ENCODE results near the gene GFOD1.

GFOD1 gene, protein sequence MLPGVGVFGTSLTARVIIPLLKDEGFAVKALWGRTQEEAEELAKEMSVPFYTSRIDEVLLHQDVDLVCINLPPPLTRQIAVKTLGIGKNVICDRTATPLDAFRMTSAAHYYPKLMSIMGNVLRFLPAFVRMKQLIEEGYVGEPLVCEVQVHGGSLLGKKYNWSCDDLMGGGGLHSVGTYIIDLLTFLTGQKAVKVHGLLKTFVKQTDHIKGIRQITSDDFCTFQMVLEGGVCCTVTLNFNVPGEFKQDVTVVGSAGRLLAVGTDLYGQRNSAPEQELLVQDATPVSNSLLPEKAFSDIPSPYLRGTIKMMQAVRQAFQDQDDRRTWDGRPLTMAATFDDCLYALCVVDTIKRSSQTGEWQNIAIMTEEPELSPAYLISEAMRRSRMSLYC

DNA sequence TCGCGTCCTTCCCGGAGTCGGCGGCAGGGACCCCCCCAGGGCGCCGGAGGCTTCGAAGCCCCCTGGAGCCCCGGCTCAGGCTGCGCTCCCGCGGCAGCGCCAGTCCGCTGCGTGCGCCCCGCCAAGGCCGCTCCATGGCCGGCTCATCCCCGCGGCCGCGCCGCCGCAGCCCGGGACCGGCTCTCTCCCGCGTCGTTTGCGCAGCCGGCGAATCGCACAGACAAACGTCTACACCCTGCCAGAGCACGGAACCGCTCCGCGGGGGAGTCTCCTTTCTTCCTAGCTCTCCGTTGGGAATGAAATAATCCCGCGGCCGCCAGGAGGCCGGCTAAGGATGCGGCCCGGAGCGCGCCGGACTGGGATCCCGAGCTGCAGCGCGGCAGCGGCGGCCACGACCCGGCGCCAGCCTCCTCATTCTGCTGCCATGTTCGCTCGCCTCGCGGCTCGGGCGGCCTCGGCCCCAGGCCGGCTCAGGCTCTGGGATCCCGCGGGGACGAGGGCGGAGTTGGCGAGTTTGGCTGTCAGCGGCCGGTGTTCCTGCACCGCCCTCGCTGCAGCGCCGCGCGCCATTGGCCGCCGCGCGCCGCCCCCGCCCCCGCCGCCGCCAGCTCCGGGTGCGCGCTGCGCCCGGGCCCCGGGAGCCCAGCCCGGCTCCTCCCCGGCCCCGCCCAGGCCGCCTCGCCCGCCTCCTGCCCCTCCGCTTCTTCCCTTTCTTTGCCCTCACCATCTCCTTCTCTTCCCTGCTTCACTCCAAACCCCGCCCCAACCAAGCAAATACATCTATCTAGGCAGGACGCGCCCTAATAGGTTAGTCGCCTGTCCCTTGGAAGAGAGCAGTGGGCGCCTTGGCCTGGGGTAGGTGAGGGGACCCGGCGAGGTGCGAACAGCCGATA is at the start of gene GFOD1:
Gene GFOD1 (minus strand): TSS at position 479 of the 893 bp plus-strand sequence. CDS start 710 bp downstream, outside the sequence.
- DNase-seq = peak; percentile 56

DNA sequence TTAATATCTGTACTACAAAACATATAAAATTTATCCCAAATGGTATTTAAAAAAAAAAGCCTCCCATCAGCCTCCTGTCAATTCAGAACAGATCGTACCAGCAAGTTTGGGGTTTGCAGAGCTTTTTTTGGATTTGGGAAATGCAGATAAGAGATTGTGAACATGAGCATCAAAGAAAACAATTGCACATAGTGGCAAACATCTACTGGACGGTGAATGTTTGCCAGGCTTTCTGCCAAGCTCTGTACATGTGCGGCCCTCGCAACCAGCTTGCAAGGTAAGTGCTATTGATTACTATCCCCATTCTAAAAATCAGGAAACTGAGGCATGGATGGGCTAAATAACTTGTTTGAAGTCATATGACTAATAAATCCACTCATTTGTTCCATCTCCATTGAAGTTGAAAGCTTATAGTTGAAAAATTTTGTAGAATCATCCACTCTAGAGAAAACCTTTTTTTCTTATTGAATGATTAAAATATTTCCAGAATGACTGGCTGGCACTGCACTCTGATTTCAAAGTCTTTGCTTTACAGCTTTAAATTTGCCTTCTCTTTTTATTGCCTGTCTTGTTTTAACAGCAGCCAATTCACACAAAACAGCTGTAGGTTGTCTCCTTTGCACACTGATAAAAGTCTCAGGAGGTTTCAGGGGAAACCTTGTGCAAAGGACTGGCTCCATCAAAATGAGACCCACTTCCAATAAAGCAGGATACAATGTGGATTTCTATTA is 49.6 kb upstream of the GFOD1 start:
- DNase-seq = no peak

DNA sequence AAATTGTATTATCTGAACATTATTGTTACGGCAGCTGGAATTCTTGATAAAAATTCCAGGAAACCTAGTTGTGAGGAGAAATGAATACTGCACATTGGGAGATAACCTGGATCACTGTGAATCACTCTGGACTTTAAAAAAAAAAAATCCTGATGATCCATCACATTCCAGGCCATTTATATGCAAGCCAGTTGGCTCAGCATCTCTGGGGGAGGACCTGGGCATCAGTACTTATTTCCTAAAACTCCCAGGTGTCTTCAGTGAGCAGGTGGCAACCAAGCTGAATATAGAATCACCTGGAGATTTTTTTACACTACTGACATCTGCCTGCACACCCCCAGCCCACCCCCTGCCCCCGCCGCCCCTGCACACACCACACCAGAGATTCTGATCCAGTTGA is 47.9 kb upstream of the GFOD1 start:
- no peak for DNase-seq

DNA sequence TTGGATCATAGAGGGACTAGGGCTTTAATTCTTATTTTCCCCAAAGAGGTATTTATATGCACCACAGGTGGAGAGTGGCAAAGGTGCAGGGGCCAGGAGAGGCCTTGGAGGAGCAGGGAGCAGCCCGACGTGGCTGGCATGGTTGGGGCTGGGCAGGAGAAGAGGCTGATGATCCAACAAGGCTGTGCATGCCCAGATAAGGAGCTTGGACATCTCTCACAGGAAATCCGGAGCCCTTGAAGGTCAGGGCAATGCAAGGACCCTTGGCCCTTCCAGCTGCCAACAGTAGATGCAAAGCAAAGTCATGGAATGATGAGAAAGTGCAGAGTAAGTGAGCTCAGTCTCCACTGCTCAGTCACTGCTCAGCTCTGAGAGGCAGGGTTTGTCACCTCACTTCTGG is 47.1 kb upstream of the GFOD1 start:
- no peak for DNase-seq

DNA sequence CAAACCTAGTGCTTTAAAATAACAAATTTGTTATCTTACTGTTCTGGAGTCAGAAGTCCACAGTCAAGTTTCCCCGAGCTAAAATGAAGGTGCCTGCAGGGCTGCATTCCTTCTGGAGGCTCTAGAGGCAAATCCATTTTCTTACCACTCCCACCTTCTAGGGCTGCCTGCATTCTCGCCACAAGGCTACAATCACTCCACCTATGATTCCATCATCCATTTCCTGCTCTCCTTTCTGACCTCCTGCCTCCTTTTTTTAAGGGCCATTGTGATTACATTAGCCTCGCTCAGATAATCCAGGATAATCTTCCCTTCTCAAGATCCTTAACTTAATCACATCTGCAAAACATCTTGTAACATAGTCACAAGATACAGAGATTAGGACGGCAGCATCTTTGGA is 44.6 kb upstream of the GFOD1 start:
- no peak for DNase-seq

DNA sequence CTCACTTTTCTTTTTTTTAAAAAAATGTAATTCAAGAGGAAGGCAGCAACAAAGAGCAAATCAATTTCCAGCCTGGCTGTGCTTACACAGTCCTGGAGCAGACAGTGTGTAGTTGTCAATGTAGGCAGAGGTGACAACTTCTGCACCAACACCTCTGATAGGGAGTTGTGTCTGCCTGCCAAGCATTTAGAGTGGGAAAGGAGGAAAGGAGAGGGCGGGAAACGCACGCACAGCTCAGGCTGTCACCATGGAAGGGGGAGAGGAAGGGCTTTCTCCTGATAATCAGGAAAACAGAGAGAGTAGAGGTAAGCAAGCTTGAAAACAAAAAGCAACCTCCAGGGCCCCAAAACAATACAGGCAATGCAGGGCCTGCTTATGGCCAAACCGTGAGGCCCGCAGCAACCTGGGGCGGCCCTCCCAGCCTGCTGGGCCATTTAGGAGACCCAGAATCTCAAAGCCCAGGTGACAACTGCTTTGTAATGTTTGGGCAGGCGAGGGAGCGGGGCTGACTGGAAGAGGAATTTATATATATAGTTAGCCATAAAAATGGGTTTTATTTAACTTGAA is 41.5 kb upstream of the GFOD1 start:
- no peak for DNase-seq

DNA sequence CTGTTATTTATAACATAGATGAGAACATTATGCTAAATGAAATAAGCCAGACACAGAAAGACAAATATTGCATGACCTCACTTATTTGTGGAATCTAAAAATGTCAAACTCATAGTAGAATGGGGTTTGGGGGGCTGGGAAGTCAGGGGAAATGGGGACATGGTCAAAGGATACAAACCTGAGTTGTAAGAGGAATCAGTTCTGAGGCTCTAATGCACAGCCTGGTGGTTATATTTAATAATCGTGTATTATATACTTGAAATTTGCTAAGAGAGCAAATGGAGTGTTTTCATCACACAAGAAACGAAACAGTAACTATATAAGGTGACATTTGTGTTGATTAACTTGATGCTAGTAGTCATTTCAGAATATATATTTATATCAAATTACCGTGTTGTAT is 40.8 kb upstream of the GFOD1 start:
- DNase-seq = no peak

DNA sequence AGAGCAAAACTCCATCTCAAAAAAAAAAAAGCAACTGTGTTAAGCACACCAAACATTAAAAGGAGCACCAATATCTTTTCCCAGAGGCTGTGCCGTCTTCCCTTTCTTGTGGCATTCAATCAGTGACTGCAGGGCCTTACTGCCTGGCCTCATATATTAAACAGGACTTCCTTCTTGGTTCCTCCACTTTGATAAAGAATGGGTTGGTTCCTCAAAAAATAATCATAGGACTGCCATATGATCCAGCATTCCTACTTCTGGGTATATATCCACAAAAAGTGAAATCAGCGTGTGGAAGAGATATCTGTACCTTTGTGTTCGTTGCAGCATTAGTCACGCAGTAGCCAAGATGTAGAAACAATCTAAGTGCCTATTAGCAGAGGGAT is 40.3 kb upstream of the GFOD1 start:
- no peak for DNase-seq

DNA sequence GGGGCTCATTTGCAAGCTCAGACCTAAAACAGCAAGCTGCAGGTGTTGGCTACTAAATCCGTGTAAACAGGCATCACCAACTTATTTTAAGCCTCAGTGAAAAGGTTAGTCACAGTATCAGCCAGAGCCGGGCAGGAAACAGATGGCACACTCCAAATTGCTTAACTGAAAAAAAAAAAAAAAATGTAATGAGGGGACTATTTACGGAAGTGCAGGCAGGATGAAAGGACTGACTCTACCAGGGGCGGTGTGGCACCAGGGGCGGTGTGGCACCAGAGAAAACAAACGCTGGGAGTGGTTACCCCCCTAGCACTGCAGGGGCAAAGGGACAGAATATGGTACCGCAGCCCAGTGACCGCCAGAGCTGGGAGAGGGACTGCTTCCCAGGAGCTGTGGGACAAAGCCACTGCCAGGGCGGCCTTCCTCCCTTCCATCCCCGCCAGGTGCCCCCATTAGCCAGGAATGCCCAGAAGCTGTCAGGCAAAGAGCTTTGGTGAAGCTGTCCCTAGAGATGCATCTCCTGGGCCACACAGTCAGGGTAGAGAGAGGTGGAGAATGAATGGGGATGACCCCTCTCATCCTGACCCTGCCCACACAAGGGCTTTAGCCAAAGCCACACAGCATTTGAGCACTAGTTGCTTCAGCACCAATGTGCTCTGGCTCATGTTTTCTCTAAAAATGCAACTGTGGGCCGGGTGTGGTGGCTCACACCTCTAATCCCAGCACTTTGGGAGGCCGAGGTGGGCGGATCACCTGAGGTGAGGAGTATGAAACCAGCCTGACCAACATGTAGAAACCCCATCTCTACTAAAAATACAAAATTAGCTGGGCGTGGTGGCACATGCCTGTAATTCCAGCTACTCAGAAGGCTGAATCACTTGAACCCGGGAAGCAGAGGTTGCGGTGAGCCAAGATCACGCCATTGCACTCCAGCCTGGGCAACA is 39.6 kb upstream of the GFOD1 start:
- no peak for DNase-seq

DNA sequence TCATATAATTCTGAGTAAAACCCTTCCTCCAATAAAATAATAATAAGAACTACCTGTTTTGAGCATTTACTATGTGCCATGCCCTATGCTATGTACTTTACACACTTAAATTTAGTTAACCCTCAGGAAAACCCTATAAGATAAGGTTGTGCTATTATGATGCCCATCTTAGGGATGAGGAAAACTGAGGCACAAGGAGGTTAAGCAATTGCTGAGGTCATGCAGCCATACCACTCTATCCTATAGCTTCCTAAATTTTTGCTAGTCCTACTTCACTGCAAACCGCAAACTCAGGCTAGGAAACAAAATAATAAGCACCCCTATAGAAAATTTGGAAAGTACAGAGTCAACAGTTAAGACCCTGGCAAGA is 38.9 kb upstream of the GFOD1 start:
- no peak for DNase-seq

DNA sequence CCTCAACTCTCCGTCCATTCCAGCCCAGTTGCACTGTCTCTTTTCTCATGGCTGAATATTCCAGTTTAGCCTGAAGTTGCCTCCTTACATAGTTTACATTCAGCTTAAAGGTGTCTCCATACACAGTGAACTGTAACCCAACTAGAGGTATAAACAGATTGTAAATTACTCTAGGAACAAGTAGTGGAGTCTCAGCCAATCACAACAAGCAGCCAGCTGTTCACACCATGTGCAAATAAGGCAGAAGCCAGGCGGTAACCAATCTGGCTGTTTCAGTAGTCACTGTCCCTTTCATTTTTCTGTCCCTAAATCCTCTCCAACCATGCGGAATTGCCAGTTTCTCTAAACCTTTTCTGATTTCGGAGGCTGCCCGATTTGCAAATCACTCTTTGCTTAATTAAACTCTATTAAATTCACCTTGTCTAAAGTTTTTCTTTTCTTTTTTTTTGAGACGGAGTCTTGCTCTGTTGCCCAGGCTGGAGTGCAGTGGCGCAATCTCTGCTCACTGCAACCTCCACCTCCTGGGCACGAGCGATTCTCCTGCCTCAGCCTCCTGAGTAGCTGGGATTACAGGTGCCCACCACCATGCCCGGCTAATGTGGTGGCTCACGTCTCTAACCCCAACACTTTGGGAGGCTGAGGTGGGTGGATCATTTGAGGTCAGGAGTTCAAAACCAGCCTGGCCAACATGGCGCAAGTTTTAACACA is 37.6 kb upstream of the GFOD1 start:
- DNase-seq = no peak

DNA sequence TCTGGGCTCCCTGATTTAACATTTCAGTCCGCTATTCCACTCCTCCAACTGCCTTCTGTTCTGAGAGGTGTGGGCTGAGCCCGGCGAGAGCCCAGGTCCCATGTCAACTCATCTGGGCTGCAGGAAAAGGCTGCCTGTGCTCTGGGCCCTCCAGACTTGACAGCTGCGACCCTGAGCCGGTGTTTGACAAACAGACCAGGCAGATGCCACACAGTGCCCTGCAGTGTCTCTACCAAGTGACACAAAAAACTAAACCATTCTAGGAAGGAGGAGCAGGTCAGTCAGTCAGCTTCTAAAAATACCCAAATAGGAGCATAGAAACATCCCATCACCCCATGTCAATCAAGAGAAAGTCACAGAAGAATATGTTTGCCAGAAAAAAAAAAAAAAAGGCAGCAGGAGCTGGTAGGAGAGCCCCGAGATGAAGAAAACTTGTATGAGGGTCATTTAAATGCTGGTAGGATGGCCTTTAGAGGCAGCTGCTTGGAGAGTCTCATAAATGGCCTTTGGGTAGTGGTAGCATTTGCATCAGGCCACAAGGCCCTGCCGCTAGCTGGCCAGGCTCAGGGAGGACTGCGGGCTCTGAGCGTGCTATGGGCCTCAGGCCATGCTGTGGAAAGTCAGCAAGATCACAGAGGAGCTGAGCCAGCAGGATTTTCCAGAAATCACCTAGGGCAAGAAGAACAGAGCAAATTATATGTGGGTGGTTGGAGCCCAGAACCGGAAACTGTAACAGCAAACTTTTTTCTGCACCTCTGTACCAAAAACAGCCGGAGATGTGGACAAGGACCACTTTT is 36.6 kb upstream of the GFOD1 start:
- DNase-seq = no peak

DNA sequence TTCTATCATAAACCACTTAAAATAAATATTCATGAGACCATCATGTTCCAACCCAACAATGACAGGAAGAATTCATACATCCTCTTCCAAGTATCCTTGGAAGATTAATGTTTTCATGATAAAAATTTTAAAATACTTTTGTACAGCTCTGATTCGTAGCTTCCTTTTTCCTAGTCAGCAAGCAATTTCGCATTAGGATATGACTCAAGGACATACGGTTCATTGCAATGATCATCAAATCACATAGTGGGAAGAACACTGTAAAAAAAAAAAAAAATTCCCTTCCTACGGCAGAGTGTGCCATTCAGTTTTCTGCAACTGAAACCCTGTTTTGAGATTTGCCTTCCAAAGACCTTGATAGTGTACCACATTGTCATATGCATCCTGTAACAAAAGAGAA is 35.3 kb upstream of the GFOD1 start:
- no peak for DNase-seq

DNA sequence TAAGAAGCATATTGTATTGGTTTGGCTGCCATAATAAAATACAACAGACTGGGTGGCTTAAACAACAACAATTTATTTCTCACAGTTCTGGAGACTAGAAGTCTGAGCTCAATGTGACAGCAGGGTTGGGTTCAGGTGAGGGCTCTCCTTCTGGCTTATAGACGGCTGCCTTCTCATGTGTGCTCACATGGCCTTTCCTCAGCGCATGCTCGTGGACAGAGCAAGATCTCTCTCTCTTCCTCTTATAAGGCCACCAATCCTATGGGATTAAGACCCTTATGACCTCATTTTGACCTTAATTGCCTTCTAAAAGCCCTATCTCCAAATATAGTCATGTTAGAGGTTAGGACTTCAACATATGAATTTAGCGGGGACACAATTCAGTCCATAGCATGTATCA is 32.4 kb upstream of the GFOD1 start:
- DNase-seq = no peak

DNA sequence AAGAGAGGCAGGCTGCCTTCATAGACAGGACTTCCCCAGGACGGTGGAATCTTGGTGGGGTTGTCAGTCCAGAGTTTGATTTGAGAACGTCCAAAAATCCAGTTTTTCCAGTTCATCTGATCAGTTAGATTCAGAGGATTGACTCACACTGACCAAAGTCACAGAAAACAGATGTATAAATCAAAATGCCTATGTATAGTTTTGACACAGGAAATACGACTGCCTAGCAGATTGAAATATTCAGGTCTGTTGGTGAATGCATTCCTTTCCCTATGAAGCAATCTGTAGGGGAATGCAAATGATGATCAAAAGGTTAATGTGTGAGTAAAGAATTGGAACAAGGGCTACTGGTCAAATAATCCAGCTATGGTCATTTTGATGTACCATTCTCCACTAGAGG is 29.7 kb upstream of the GFOD1 start:
- DNase-seq = no peak

DNA sequence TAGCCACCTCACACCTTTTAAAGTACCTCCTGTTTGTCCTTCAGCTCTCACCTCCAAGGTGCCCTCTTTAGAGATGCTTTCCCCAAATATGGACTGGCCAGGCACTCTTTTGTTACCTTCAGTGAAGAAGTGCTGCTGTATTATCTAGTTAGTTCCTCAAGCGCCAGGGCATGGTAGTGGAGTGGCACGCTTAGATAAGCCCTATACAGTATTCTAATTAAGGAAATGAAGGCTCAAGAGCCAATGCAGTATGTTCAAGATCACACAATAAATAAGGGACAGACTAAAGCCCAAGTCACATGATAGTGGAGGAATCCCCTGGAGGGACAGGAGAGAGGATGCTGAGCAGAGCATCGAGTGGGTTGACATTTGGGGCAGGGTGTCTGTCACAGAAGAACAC is 28.5 kb upstream of the GFOD1 start:
- DNase-seq = no peak

DNA sequence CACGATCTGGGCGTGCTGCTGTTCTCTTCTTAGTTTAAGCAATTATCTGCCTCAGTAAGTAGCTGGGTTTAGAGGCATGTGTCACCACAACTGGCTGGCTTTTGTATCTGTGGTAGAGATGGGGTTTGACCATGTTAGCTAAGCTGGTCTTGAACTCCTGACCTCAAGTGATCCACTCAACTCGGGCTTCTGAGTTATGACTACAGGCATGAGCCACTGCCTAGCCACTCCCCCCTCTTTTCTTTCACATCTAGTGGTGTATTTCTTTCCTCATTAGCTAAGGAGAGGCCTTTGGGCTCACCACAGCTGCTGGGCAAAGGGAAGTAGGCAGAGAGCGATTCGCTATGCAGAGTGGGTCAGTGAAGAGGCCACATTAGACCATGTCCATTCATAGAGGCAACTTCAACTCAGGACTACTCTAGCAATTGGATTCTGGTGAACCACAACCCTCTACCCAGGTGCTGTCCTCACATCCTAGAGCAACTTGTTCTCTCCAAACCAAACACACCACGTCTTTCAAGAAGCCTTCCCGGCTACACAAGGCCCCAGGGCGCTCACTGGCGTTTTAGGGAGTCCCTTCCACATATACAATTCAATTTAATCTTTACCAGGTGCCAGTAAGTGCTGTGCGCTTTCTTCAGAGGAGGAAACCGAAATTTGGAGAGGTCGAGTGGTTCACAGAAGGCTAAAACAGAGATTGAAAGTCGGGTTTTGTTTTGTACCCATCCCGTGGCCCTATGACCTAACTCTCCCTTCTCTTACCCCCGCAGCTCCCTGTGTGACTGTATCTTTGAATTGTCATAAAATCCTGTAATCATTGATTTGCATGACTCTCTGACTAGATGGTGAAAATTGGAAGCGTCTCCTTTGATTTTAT is 26.5 kb upstream of the GFOD1 start:
- DNase-seq = no peak

DNA sequence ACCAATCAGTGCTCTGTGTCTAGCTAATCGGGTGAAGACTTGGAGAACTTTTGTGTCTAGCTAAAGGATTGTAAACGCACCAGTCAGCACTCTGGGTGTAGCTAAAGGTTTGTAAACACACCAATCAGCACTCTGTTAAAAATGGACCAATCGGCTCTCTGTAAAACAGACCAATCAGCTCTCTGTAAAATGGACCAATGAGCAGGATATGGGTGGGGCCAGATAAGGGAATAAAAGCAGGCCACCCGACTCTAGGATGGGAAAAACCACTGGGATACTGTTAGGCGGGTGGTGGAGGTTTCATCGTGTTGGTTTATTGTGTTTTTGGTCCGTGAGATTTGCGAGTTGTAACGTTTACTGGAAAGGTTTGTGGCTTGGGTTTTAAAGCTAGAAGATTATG is 25.5 kb upstream of the GFOD1 start:
- DNase-seq = no peak

DNA sequence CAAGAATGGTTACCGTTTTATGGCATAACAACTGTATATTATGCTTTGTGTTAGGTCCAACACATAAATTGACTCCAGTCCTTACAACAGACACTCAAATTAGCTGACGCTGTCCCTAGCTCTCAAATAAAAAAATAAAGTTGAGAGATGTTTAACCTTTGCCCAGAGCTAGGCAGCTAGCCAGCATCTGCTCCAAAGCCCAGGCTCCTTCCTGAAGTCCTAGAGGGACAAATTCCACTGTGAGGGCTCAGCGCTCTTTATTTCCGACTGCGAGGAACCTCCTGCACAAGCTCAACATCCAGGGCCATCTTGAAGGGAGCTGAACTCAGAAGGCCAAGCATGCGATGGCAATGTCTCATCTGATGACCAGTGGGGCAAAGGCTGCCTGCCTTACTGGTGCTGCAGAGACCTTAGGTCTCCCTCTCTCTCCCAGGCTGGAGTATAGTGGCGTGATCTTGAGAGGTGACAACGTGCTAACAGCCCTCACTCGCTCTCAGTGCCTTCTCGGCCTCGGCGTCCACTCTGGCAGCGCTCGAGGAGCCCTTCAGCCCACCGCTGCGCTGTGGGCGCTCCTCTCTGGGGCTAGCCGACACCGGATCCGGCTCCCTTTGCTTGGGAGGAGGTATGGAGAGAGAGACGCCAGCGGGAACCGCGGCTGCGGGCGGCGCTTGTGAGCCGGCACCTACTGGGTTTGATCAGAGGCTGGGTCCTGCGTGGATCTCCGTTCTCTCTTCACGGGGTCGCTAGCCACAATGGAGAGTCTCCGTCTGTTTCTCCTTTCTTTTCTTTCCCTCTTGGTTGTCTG is 24.7 kb upstream of the GFOD1 start:
- no peak for DNase-seq

All from activated CD4-positive, alpha-beta T cell treated with anti-CD3 and anti-CD28 coated beads for 1 hour (primary cell).